MCF 10A (cell line): ENCODE data around the gene SDC4. TPM values are rescaled to one million over a fixed set of nuclear protein-coding genes. Genes with fewer than 3 reads are reported as not detected.

ENCODE experiments used
- BruUV-seq: library from RNA; stranded (reverse); fragments of 400-500 nt; replicated peaks from 2 replicates; lab custom pipeline; 2021; lab: Mats Ljungman, UMichigan
- CTCF ChIA-PET: fragments of 300-600 bp; sonication (Branson Sonifier 250); formaldehyde crosslinking; extraction: SDS; loops from one replicate; lab custom pipeline; 2021; ENCODE audit warnings: antibody characterized with exemption, inconsistent platforms; lab: Yijun Ruan, JAX
- POLR2A ChIA-PET: fragments of 300-600, 350-650 bp; sonication (Branson Sonifier 250); formaldehyde crosslinking; extraction: SDS; loops from one replicate; lab custom pipeline; 2020; ENCODE audit warnings: antibody characterized with exemption, inconsistent platforms; lab: Yijun Ruan, JAX
- DNase-seq: peaks from one replicate; pipeline ENCODE4 v3.0.0-alpha.2; 2018; ENCODE audit not compliant: unreplicated experiment
- H3K27ac Mint-ChIP-seq: one replicate; pipeline ENCODE4 v1.8.0; 2022; ENCODE audit warnings: mild to moderate bottlenecking, low read depth, mixed read lengths; ENCODE audit not compliant: unreplicated experiment
- H3K27me3 Mint-ChIP-seq: one replicate; pipeline ENCODE4 v1.8.0; 2022; ENCODE audit warnings: mixed read lengths; ENCODE audit not compliant: insufficient read depth, unreplicated experiment
- H3K36me3 Mint-ChIP-seq: one replicate; pipeline ENCODE4 v1.8.0; 2022; ENCODE audit warnings: mild to moderate bottlenecking, moderate library complexity, mixed read lengths; ENCODE audit not compliant: insufficient read depth, unreplicated experiment
- H3K4me1 Mint-ChIP-seq: one replicate; pipeline ENCODE4 v1.8.0; 2022; ENCODE audit warnings: mixed read lengths; ENCODE audit not compliant: insufficient read depth, unreplicated experiment
- H3K4me3 Mint-ChIP-seq: one replicate; pipeline ENCODE4 v1.8.0; 2022; ENCODE audit warnings: mild to moderate bottlenecking, moderate library complexity, mixed read lengths; ENCODE audit not compliant: unreplicated experiment
- H3K9me3 Mint-ChIP-seq: one replicate; pipeline ENCODE4 v1.8.0; 2022; ENCODE audit warnings: mixed read lengths; ENCODE audit not compliant: unreplicated experiment
- CTCF ChIP-seq: fragments of 200-600 bp; IDR thresholded peaks from one replicate; pipeline ENCODE4 v1.8.0; 2022; ENCODE audit warnings: antibody characterized with exemption, mild to moderate bottlenecking; ENCODE audit not compliant: unreplicated experiment
- intact Hi-C: fragments of 100-400 bp; cut with micrococcal nuclease; formaldehyde crosslinking; loops from 2 replicates; pipeline ENCODE4 v1.14.1; 2022
- total RNA-seq: library from RNA; stranded (reverse); gene quantifications from 2 replicates; pipeline ENCODE4 v1.2.3, GENCODE V29; 2022

SDC4 gene
- total RNA-seq, 1 experiment from 2014 or later = 209 TPM

GRCh38 chr20:45290677-45291355 lies 57.4 kb downstream of the SDC4 start:
- CTCF ChIA-PET = interaction anchor here (0.5 to 7.9 kb wide), 74 partner anchors 8 to 664 kb away, joined by 3 to 167 read pairs (median 6); partner anchors contain the start of genes PI3, RBPJL, SEMG2 and SLPI

GRCh38 chr20:45289942-45290676 lies 58.1 kb downstream of the SDC4 start:
- intact Hi-C loops = loop anchor here (2.0 to 5.0 kb wide), 3 partner anchors 168 to 403 kb away; partner anchors contain the start of genes WFDC12 and YWHAB
- Mint-ChIP-seq H3K9me3 (no peaks in the 10 kb centered on the region), H3K4me3 (no peak overlapping the region), H3K27me3 (no peaks in the 10 kb centered on the region), H3K4me1 (peaks cover 12% of the 10 kb centered on the region), H3K27ac (no peak overlapping the region), H3K36me3 (no peaks in the 10 kb centered on the region)
- POLR2A ChIA-PET = interaction anchor here (0.6 to 3.8 kb wide), 18 partner anchors 17 to 598 kb away, joined by 3 to 23 read pairs (median 4); partner anchors contain the start of genes PI3 and SLPI
- BruUV-seq = no TSS peak
- CTCF ChIA-PET = interaction anchor here (0.6 to 7.9 kb wide), 63 partner anchors 8 to 615 kb away, joined by 3 to 167 read pairs (median 7); partner anchors contain the start of genes PI3, RBPJL, SEMG2 and SLPI
- no peak for DNase-seq
- no peak for TF ChIP-seq CTCF

More at GRCh38 chr20:45290677-45291355, 57.4 kb downstream of the SDC4 start:
- intact Hi-C loops = loop anchor here (1.0 to 5.0 kb wide), 6 partner anchors 152 to 404 kb away; partner anchors contain the start of genes WFDC12 and YWHAB
- no peak overlapping the region for H3K27ac Mint-ChIP-seq
- POLR2A ChIA-PET = interaction anchor here (0.5 to 3.8 kb wide), 19 partner anchors 18 to 1417 kb away, joined by 3 to 23 read pairs (median 4); partner anchors contain the start of genes PI3 and SLPI
- DNase-seq = peak; percentile 89
- BruUV-seq = no TSS peak
- no peaks in the 10 kb centered on the region for H3K36me3 Mint-ChIP-seq
- peak; percentile 86 for TF ChIP-seq CTCF
- H3K27me3 Mint-ChIP-seq = no peaks in the 10 kb centered on the region
- peaks cover 12% of the 10 kb centered on the region for H3K4me1 Mint-ChIP-seq
- H3K4me3 Mint-ChIP-seq = no peak overlapping the region
- no peaks in the 10 kb centered on the region for H3K9me3 Mint-ChIP-seq

DNA sequence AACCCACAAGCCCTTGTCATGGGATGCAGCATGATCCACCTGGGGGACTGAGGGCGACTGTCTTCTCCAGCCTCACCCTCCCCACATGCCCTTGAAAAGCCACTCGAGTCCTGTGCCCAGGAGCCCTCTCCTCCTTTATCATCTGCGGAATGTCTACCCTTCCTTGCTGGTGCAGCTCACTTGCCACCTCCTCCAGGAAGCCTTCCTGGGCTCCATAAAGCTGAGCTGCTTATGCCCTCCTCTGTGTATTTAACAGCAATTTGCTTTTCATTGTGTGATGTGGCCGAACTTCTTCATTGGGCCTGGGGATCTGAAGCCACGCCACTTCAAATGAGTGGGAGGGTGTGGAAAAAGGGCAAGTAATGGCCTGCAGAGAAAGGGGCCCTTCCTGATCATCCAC lies 59.4 kb downstream of the SDC4 start:
- no peak for DNase-seq
- ChIA-PET CTCF (interaction anchor here (0.5 to 7.9 kb wide), 13 partner anchors 9 to 246 kb away, joined by 3 to 167 read pairs (median 4); no protein-coding TSS in a partner anchor), POLR2A (interaction anchor here (3.8 kb wide), 1 partner anchor 35 kb away, joined by 23 read pairs; the partner anchor contains the start of gene SLPI)
- BruUV-seq = no TSS peak
- no peak overlapping the region for H3K27ac Mint-ChIP-seq
- no peak for TF ChIP-seq CTCF
- no peaks in the 10 kb centered on the region for H3K27me3 Mint-ChIP-seq
- H3K36me3 Mint-ChIP-seq = no peaks in the 10 kb centered on the region
- peaks cover 16% of the 10 kb centered on the region for H3K4me1 Mint-ChIP-seq
- intact Hi-C loops = no loop called here
- no peaks in the 10 kb centered on the region for H3K9me3 Mint-ChIP-seq
- H3K4me3 Mint-ChIP-seq = no peak overlapping the region
